ENCODE results near the gene RPS21.

DNA sequence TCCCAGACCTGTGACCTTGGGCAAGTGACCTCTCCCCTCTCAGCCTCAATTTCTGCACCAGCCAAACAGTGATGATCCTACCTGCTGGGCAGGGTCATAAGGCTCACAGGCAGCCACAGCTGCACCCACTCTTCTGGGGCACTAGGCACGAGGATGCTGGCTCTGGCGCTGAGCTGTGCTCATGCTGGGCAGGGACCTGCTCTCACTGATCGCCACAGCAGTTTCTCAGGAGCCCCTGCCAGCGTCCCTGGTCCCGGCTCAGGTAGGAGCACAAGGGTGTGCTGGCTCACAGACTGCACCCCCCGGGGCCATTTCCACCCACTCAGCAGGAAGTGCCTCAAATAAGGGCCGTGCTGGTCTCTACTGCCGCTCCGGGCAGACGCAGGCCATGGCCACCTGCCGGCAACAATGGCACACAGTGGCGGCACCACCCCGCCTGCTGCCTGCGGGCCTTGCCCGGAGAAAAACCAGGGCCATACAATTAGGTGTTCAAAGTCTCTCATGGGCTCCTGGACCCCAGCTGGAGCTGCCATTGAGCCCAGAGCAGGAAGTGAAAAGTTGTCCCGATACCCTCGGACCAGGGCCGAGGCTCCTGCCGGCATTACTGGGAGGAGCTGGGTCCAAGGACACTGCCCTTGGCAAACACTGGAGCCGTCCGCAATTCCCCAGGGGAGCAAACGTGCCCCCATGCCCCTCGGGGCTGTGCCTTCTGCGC is 24.7 kb downstream of the RPS21 start:
- TF ChIP-seq, protein P1, sequence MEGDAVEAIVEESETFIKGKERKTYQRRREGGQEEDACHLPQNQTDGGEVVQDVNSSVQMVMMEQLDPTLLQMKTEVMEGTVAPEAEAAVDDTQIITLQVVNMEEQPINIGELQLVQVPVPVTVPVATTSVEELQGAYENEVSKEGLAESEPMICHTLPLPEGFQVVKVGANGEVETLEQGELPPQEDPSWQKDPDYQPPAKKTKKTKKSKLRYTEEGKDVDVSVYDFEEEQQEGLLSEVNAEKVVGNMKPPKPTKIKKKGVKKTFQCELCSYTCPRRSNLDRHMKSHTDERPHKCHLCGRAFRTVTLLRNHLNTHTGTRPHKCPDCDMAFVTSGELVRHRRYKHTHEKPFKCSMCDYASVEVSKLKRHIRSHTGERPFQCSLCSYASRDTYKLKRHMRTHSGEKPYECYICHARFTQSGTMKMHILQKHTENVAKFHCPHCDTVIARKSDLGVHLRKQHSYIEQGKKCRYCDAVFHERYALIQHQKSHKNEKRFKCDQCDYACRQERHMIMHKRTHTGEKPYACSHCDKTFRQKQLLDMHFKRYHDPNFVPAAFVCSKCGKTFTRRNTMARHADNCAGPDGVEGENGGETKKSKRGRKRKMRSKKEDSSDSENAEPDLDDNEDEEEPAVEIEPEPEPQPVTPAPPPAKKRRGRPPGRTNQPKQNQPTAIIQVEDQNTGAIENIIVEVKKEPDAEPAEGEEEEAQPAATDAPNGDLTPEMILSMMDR (IDR thresholded peaks at IDR 0.05; ENCODE audit: poor library complexity, severe bottlenecking): no peak
- TF ChIP-seq POLR2AphosphoS5 (IDR thresholded peaks at IDR 0.05) (no peak), EP300 (conservative IDR thresholded peaks at IDR 0.05; ENCODE audit: poor library complexity, severe bottlenecking) (no peak), EZH2 (IDR thresholded peaks at IDR 0.05; ENCODE audit: borderline replicate concordance, insufficient read depth, low read length, poor library complexity, severe bottlenecking) (no peak)

Measured in neural cell (in vitro differentiated cells).